Fibroblast of skin of left biceps (primary cell): ENCODE measurements around the gene CDC42SE2.
"Not testable (repeated sequence)": the region's sequence is repeated elsewhere in the genome, so short reads cannot be mapped to it uniquely, and the experiment has no call there.

ENCODE experiments used
- DNase-seq, 2 experiments: peaks; one replicate each; pipeline ENCODE4 v3.0.0-alpha.2; 2013; ENCODE audit warnings: low read depth in 2 of 2

The CDC42SE2 gene

GRCh38 chr5:131318455-131318854 lies 54.6 kb downstream of the CDC42SE2 start:
- DNase-seq: no peak

- no peak for DNase-seq
Observed at GRCh38 chr5:131321066-131321465, 57.2 kb downstream of the CDC42SE2 start.

- no peak for DNase-seq
Observed at GRCh38 chr5:131322926-131323325, 59.1 kb downstream of the CDC42SE2 start.

GRCh38 chr5:131323378-131323777 lies 59.5 kb downstream of the CDC42SE2 start:
- no peak for DNase-seq

- DNase-seq: no peak
Observed at GRCh38 chr5:131324303-131324702, 60.5 kb downstream of the CDC42SE2 start.

GRCh38 chr5:131328536-131329285 lies 64.9 kb downstream of the CDC42SE2 start:
- DNase-seq: no peak

GRCh38 chr5:131329286-131329560 lies 65.4 kb downstream of the CDC42SE2 start:
- DNase-seq: no peak

- DNase-seq: no peak
Observed at GRCh38 chr5:131330031-131330430, 66.2 kb downstream of the CDC42SE2 start.

- not testable (repeated sequence) for DNase-seq
Observed at GRCh38 chr5:131335756-131336155, 71.9 kb downstream of the CDC42SE2 start.

GRCh38 chr5:131336801-131337200 lies 72.9 kb downstream of the CDC42SE2 start:
- not testable (repeated sequence) for DNase-seq

- DNase-seq: not testable (repeated sequence)
Observed at GRCh38 chr5:131337240-131338050, 73.6 kb downstream of the CDC42SE2 start.

- DNase-seq: no peak
Observed at GRCh38 chr5:131338051-131338453, 74.2 kb downstream of the CDC42SE2 start.

GRCh38 chr5:131344288-131344687 lies 80.4 kb downstream of the CDC42SE2 start:
- not testable (repeated sequence) for DNase-seq

GRCh38 chr5:131346204-131346603 lies 82.4 kb downstream of the CDC42SE2 start:
- DNase-seq: not testable (repeated sequence)

- no peak for DNase-seq
Observed at GRCh38 chr5:131353991-131354390, 90.1 kb downstream of the CDC42SE2 start.

GRCh38 chr5:131355971-131356528 lies 92.2 kb downstream of the CDC42SE2 start:
- DNase-seq: no peak

GRCh38 chr5:131356619-131357018 lies 92.8 kb downstream of the CDC42SE2 start:
- DNase-seq: no peak

GRCh38 chr5:131357739-131358561 lies 94.1 kb downstream of the CDC42SE2 start:
- DNase-seq: no peak

GRCh38 chr5:131361677-131362315 lies 97.9 kb downstream of the CDC42SE2 start:
- no peak for DNase-seq

- no peak for DNase-seq
Observed at GRCh38 chr5:131363811-131364506, 100.1 kb downstream of the CDC42SE2 start.

- no peak for DNase-seq
Observed at GRCh38 chr5:131364507-131365050, 100.7 kb downstream of the CDC42SE2 start.
